GM03348 (cell line): Measurements from ENCODE around the gene C11orf98.
"Not testable (repeated sequence)": the region's sequence is repeated elsewhere in the genome, so short reads cannot be mapped to it uniquely, and the experiment has no call there.

Source experiments
- DNase-seq: peaks from one replicate; pipeline ENCODE4 v3.0.0; 2012; ENCODE audit warnings: low spot score

Gene C11orf98

DNA sequence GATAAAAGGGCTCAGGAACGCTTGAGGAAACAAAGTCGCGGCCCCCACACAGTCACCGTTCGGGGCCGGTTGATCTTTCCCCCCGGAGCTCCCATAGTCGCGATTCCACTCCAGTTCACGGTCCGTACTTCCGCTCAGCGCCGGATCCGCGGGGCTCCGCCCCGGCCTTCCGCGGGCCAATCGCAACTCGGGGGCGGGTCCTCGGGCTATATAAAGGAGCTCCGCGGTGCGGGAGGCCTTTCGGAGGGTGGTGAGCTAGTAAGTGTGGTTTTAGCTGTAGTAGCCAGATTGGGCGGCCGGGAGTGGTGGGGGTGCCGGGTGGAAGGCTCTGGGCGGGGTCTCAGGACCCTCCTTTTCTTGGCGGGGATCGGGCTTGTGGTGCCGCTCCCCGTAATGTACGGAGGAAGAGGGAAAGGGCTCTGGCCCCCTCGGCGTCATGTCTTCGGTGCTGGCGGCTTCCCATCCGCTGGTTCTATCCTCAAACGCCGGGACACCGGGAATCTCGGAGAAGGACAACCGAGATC, at the start of gene C11orf98, which contains the start of gene CSKMT:
C11orf98 (minus strand) TSS at position 136 of the 524 bp plus-strand sequence; CDS start at position 95, 41 bp downstream.
CSKMT (plus strand) TSS at position 238 of the 524 bp plus-strand sequence. CDS start 568 bp downstream, outside the sequence.
- peak; percentile 97 for DNase-seq

DNA sequence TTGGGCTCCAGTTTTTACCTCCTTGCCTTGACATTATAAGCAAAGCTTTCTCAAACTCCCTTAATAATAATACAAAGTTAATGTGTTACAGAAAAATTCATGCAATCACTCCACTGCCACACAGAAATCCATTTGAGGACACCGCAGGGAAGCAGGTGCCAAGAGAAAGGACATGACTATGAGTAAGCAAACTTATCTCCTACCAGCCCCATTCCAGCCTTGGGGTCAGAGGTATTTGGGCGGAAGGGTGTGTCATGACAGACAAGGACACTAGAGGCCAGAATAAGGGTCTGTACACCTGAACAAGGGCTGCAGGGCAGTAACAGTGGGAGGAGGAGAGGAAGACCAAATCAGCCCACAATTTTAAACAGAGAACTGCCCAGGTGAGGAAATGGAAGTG, 48.3 kb upstream of the C11orf98 start:
- no peak for DNase-seq

DNA sequence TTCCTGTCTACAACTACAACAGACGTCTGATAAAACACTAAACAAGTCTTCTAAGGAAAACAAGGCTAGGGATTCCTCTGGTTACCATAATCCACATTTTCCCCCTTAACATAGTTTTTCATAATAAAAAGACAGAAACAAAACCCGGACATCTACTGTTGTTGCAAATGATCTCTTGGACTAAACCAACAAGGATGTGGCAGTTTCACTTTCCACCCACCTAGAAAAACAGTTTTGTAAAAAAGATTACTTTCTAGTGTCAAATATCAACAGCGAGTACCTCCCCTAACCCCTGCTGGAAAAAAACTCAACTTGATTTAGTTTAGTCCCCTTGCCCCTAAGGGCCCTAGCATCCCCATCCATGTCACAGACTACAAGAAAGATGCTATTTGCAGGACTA, 47.9 kb upstream of the C11orf98 start:
- DNase-seq = no peak

DNA sequence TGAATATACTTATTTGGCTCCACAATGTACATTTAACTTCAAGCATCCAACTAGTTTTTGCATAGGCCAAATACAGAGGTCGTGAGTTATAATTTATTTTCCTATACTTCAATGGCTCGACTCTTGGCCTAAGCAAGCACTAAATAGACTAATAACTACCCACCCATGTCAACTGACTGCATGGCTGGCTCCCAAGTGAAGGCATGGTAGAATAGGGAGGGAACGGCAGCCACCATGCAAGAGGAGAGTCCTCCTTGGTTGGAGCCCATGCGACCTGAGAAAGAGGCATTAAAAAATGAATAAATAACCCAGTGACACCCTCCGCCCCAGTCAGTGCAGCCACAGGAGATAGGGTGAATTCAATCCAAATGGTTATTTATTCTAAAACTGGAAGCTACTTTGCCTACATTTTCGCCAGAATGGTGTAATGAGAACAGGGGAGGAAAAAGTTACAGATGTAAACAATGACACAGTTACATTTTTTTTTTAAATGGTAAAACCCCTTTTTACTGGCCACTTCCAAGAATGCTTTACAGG, 47.3 kb upstream of the C11orf98 start:
- no peak for DNase-seq

- DNase-seq = no peak
Measured at GRCh38 chr11:62710001-62710345, 45.0 kb upstream of the C11orf98 start.

GRCh38 chr11:62709247-62710000, 44.4 kb upstream of the C11orf98 start:
- DNase-seq = peak; percentile 92

DNA sequence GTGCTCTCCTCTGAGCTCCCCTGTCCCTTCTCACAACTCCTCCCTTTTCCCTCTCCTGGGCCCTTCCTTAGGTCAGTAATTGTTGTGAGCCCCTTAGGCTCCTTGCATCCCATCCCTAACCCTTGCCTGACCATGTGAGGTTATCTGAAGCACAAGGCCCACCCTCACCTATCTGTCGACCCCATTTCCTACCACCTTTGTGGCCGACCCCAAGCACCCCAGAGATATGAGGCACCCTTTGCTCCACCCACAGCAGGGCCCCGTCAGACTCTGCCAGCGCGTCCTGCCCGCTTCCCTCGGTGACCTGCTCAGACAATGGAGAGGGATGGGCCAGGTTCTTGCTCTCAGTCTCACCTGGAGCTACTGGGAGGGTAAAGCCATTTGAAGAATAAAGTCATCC, 43.8 kb upstream of the C11orf98 start:
- DNase-seq = no peak

- DNase-seq = no peak
Measured at GRCh38 chr11:62708392-62708791, 43.4 kb upstream of the C11orf98 start.

GRCh38 chr11:62707277-62707861, 42.4 kb upstream of the C11orf98 start, which contains the start of the genes BSCL2 and GNG3:
Gene BSCL2, minus strand, starts transcription at chr11:62707424. Its CDS starts 229 bp downstream, at chr11:62707195.
Gene GNG3, plus strand, starts transcription at chr11:62707676. Its CDS starts 620 bp downstream, at chr11:62708296.
- DNase-seq = no peak

DNA sequence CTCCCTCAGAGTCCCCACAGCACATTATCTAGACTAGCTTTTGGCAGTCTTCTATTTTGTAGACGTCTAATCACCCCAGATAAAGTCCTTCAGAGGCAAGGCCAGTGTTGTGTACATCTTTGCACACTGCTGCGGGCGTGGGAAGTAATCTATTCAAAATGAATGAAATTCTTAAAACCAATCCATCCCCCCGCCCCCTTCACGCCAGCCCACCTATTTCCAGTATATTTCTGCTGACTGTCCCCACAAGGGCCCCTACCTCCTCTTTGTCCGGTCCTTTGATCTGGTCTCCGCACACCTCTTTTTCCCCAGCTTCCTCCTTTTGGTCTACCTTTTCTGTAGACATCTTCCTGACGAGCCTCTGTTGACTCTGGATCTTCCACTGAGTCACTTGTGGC, 41.8 kb upstream of the C11orf98 start:
- no peak for DNase-seq

DNA sequence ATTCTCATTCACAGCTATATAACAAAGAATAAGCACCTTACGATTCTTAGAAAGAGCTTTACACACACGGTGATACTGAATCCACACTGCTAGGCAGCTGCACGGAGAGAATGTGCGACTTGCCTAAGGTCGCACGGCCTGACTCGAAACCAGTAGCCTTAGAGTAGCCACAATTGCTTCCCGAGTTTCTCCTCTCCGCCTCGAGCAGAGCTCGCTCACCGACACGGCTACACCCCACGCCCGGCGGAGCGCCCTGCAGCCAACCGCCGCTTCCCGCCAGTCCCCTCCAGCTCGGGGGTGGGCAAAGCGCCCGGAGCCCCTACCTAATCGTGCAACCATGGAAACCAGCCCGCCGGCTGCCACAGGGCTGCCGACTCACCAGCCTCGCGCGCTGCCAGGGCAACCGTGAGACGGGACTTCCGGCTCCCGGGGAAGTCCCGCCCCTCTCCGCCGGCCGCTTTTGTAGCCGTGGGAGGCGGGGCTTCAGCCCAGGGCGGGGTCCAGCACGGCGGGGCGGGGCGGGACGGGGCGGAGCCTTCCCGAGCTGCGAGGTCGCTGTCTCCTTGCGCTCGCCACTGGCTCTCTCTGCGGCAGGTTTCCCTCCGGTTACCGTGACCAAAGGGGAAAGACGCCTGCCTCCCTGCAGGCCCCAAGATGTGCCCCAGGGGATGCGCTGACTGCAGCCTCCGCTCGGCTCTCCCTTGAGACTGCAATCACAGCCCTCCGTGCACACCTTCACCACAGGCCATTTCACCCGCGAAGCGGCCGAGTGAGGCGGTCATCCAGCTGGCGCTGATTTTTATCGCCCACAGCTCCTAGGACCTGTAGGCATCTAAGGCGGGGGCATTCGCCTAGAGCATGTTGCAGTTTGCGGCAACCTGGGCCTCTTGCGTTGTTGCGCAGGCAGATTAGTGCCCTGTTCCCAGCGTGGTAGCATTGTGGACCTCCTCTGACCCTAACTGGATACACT, 41.2 kb upstream of the C11orf98 start:
- peak; percentile 97 for DNase-seq

- DNase-seq = no peak
Measured at GRCh38 chr11:62705413-62705812, 40.4 kb upstream of the C11orf98 start.

DNA sequence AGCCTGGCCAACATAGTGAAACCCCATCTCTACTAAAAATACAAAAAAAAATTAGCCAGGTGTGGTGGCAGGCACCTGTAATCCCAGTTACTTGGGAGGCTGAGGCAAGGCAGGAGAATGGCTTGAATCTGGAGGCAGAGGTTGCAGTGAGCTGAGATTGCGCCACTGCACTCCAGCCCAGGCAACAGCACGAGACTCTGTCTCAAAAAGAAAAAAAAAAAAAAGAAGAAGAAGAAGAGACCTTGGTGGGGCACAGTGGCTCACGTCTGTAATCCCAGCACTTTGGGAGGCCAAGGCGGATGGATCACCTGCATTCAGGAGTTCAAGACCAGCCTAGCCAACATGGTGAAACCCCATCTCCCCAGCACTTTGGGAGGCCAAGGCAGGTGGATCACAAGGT, 38.9 kb upstream of the C11orf98 start:
- DNase-seq = not testable (repeated sequence)

DNA sequence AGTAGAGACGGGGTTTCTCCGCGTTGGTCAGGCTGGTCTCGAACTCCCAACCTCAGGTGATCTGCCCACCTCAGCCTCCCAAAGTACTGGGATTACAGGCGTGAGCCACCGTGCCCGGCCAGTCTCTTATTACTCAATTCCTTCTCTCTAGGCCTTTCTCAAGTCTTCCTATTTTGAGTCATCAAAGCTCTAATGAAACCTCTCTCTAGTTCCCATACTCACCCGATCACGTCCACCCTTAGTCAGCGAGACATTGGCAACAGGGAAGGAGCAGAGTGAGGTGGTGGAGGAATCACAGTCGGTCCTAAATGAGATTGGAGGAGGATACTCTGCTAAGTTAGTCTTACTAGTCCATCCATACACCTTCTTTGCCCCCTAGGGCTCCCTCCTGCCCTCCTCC, 37.2 kb upstream of the C11orf98 start:
- DNase-seq = no peak

DNA sequence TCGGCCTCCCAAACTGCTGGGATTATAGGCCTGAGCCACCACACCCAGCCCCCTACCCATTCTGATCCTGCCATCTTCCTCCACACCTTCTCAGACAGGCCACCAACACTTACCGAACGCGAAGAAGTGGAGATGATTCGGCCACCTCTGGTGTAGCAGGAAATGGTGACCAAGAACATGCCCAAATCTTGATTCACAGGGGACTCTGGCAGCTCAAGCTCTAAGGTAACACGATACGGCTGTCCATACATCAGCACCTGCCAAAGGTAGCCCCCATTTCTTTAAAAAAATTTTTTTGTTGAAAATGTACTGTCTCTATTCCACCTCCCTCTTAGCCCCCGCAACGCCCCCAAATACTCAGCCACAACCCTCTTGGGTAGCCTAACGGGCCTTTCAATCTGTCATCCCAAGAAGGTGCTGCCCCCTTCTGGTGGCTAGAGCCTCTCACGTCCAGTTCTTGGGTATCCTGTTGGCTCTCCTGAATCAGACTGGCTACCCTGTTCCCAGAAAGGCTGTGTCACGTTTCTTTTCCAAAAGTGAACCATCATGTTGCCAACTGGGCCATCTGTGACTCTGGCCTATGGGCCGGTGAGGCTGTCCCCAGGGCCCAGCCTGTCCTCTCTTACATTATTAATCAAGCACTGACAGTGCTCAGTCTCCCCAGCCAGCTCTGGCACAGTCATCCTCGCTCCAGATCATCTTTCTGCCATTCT, 29.6 kb upstream of the C11orf98 start:
- DNase-seq = peak; percentile 82

DNA sequence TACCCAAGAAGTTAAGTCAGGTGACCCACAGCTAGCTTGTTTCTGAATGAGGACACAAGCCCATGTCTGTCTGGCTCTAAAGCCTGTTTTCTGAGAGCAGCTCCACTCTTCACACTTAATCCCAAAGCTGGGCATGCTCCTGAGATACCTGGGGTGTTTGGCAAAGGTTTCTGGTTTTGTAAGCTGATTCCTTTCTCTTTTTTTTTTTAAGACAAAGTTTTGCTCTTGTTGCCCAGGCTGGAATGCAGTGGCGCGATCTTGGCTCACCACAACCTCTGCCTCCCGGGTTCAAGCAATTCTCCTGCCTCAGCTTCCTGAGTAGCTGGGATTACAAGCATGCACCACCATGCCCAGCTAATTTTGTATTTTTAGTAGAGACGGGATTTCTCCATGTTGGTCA, 28.6 kb upstream of the C11orf98 start:
- DNase-seq = not testable (repeated sequence)

DNA sequence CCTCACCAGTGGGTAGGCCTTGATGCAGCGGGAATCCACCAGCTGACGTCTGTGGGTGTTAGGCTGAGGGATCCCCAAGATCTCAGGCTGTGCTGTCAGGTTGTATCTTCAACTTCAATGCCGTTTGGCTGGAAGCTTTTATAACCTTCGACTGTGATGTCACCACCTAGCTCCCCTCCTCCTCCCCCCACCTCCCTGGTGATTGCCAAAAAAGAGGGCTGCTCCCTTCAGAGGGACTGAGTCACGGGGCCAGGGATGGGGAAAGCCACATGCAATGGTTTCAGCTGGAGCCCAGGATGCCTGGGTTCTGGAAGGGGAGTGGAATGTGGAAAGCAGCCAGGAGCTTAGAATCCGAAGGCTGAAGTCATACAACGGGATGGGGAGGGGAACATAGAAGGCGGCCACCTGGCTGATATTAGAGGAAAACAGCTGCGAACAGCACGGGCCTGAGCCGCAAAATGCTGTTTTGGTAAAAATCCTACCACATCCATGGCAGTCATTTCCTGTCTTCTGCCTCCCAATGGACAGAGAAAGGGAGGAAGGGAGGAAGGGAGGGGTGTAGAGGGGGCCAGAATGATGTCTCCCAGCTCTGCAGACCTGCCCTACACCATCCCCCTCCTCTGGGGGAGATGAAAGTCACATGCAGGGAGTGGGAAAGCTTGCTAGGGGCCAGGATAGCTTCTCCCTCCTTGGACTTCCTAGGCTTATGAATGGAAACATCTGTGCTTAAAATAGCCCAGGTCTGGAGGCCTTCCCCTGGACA, 24.6 kb upstream of the C11orf98 start, which contains the start of gene LRRN4CL:
LRRN4CL (minus strand) TSS at position 110 of the 763 bp plus-strand sequence. CDS start 1,022 bp downstream, outside the sequence.
- DNase-seq = peak; percentile 96

DNA sequence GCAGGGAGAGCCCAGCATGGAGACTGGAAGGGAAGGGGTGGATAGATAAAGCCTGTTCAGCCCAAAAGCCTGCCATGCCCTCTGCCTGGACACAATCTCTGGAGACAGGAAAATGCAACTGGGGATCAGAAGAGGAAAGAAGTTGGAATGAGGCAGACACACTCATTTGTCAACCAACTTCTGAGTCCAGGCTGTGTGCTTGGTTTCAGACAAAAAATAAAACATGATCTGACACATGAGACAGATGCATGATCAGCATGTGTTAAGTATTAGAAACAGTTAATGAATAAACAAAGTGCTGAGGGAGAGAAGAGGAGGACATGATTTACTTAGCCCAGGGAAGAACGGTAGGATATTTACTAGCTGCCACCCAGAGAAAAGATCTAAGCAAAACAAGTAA, 23.5 kb upstream of the C11orf98 start:
- peak; percentile 15 for DNase-seq

DNA sequence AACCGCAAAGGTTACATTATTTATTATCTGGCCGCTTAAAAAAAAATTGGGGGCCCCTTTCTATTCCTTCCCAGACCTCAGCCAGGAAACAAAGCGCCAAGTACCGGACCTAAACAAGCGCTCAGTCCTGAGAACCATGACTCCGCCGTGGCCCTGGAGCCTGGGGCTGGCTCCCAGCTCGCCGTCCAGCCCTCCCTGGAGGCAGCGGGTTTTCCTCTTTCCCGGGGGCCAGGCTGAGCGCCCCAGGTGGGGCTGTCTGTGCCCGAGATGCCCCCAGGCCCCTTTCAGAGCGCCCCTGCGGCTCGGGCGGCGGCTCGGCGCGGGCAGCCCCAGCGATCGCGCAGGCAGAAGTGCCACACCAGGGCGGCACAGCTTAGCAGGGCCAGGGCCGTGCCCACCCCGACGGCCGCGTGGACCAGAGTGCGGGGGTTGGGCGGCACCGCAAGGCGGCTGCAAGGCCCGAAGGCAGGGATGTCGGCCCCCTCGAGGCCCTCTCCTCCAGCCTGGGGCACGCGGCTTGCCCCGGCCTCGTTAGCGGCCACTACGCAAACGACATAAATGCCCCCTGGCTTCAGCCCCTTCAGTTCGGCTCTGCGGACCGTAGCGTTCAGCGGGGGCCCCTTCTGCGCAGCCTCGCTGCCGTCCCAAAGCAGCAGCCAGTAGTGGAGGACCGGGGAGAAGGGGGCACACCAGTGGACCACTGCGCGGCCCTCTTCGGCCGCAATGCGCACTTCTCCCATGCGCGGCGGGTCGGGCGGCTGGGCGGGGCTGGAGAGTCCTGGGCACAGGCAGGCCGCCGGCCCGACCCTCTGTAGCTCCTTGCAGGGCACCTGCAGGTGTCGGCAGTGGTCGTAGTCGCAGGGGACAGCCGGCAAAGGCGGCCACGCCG, 22.7 kb upstream of the C11orf98 start:
- DNase-seq = peak; percentile 21
